GM12864 (cell line): Measurements from ENCODE around the gene EFCAB11.
A peak's percentile ranks its signal among the peaks of the same experiment; 100 is the strongest.
"Not testable (repeated sequence)": the region's sequence is repeated elsewhere in the genome, so short reads cannot be mapped to it uniquely, and the experiment has no call there.

Experiments used
- DNase-seq: peaks from one replicate; pipeline ENCODE4 v3.0.0-alpha.2; 2011; ENCODE audit warnings: low read depth
- H3K4me3 ChIP-seq: 2 replicates; pipeline ENCODE4 v1.5.1; 2011; ENCODE audit warnings: mild to moderate bottlenecking, low read depth, low read length, control low read depth
- CTCF ChIP-seq: IDR thresholded peaks from 2 replicates; pipeline ENCODE4 v1.5.1; 2011; ENCODE audit warnings: low read depth, mild to moderate bottlenecking, moderate library complexity, low read length, control low read depth, inconsistent platforms; ENCODE audit errors: missing control alignments

The EFCAB11 gene

GRCh38 chr14:89881839-89882238, 72.7 kb downstream of the EFCAB11 start:
- no peak for TF ChIP-seq CTCF
- H3K4me3 ChIP-seq: no peak overlapping the region
- peak; percentile 22 for DNase-seq

GRCh38 chr14:89874091-89874490, 80.4 kb downstream of the EFCAB11 start:
- not testable (repeated sequence) for DNase-seq, H3K4me3 ChIP-seq

GRCh38 chr14:89870316-89870715, 84.2 kb downstream of the EFCAB11 start:
- TF ChIP-seq CTCF: no peak
- no peak overlapping the region for H3K4me3 ChIP-seq
- no peak for DNase-seq

GRCh38 chr14:89869606-89870005, 84.9 kb downstream of the EFCAB11 start:
- no peak overlapping the region for H3K4me3 ChIP-seq
- no peak for DNase-seq
- no peak for TF ChIP-seq CTCF

GRCh38 chr14:89866458-89866857, 88.1 kb downstream of the EFCAB11 start:
- no peak for TF ChIP-seq CTCF
- DNase-seq: no peak
- no peak overlapping the region for H3K4me3 ChIP-seq

- no peak for DNase-seq
- no peak for TF ChIP-seq CTCF
- H3K4me3 ChIP-seq: no peak overlapping the region
Measured at GRCh38 chr14:89865153-89865552, 89.4 kb downstream of the EFCAB11 start.

GRCh38 chr14:89862856-89863255, 91.7 kb downstream of the EFCAB11 start:
- no peak for DNase-seq
- no peak overlapping the region for H3K4me3 ChIP-seq
- no peak for TF ChIP-seq CTCF

- no peak overlapping the region for H3K4me3 ChIP-seq
- TF ChIP-seq CTCF: no peak
- no peak for DNase-seq
Measured at GRCh38 chr14:89861630-89862029, 92.9 kb downstream of the EFCAB11 start.
